NCI-H146 treated with DMSO at 0.1 percent for 48 hours (cell line): Measurements from ENCODE around the gene MTMR4.
"Not testable (repeated sequence)": the region's sequence is repeated elsewhere in the genome, so short reads cannot be mapped to it uniquely, and the experiment has no call there.

Experiments
- DNase-seq: peaks from one replicate; lab custom pipeline; 2025; ENCODE audit not compliant: unreplicated experiment; lab: John Stamatoyannopoulos, UW

Gene MTMR4

DNA sequence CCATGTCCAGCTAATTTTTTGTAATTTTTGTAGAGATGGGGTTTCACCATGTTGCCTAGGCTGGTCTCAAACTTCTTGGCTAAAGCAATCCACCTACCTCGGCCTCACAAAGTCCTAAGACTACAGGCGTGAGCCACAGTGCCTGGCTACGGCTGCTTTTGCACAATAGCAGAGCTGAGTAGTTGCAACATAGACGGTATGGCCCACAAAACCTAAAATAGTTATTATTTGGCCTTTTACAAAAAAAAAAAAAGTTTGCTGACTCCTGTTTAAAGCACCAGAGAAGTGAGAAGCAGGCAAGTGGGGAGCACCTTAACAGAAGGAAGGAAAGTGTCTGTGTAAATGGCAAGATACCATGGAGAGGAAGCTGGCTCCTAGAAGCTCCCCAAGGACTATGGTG, 20.9 kb downstream of the MTMR4 start:
- no peak for DNase-seq

GRCh38 chr17:58492238-58493121, 22.0 kb downstream of the MTMR4 start:
- DNase-seq, result no peak

DNA sequence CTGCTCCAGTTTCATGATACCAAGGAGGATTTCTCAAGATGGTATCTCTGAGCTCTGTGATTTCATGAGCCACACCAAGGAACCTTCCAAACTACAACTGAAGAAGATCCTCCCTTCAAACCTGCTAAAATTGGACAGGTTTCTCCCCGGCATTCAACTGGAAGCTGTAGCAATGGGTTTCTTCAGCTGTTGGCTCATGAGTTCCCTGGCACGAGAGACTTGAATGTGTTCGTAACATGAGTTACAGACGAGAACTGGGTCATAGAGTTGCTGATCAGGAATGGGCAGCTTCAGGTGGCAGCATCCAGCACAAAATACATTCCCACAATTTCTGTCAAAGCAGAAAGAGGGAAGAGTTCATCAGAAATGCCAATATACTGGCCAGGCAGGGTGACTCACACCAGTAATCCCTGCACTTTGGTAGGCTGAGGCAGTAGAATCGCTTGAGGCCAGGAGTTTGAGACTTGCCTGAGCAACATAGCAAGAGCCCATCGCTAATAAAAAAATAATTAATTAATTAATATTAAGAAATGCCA, 22.9 kb downstream of the MTMR4 start:
- no peak for DNase-seq

DNA sequence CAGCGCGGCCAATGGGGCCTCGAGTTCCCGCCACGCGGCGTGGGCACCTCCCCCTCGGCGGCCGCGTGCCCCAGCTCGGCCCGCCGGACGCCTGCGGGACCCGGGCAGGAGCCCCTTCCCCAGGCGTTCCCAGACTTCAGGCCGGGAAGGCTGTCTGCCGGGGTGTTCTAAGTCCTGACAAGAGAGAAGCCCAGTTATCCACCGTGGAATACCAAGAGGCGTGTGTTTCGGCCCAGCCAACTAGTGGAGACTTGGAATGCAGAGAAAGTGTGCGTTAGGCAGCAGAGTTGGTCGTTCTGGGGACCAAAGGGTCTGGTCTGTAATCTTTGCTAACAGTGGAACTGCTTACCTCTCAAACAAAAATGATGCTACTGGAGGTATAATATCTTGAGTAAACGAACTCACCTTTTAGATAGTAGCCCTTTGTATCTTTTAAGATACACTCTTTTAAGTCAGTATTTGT, 26.0 kb downstream of the MTMR4 start:
- DNase-seq, result no peak

- DNase-seq, result no peak
Measured at GRCh38 chr17:58487589-58488427, 26.6 kb downstream of the MTMR4 start, which contains the start of gene HSF5. Gene HSF5 (minus strand): TSS chr17:58488408. CDS start chr17:58488274, 134 bp downstream.

DNA sequence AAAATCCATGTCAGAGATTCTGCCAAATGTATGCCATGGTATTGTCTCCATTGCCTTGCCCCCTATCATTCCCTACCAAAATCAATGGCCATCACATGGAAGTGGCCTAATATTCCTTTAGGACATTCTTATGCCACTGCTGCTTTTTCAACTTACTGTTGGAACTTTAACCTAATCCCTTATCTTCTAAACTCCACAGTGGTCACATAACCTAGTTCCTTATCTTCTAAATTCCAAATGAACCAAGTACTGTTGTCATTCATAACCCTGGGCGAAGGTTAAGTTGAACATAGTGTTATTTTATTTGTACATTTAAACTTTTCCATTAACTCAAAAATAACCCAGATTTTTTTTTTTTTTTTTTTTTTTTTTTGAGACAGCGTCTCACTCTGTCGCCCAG, 29.8 kb downstream of the MTMR4 start:
- DNase-seq, result no peak

DNA sequence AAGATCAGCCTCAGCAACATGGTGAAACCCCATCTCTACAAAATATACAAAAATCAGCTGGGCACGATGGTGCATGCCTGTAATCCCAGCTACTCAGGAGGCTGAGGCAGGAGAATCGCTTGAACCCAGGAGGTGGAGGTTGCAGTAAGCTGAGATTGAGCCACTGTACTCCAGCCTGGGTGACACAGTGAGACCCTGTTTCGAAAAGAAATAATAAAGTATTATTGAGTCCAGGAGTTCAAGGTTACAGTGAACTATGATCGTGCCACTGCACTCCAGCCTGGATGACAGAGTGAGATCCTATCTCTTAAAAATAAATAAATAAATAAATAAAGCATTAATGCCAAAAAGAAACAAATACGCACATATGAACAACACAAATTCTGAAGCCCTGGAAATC, 32.6 kb downstream of the MTMR4 start:
- DNase-seq, result not testable (repeated sequence)

DNA sequence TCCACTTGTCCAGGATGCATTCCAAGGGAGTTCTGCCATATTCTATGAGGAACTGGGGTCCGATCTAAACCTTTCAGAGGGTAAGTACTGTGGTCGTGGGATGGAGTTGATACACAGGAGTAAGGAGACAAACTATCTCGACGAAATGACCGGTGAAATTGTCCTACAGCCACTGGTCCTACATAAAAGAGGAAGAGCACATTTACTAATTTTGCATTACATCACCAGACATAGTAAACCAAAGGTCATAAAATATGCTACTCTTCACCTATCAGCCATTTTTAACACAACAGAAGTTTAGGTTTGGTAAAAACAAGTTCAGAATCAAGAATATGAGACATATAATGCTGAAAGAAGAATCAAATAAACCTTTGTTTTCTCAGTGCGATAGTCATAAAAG, 34.3 kb downstream of the MTMR4 start:
- no peak for DNase-seq

DNA sequence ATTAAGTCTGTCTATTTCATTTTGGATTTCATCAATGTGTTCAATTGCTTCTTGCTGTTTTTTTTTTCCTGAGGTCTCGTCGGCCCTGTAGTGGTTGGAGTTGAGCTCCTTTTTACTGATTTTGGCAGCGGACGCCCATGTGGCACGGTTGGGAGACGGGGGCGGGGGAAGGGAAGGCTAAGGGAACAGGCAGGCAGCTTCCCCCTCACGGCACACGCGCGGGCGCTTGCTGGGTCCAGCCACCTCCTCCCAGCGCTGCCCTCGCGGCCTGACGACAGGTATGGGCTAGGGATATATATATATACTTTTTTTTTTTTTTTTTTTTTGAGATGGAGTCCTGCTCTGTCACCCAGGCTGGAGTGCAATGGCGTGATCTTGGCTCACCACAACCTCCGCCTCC, 37.6 kb downstream of the MTMR4 start:
- no peak for DNase-seq

- DNase-seq, result no peak
Measured at GRCh38 chr17:58475985-58476384, 38.5 kb downstream of the MTMR4 start.

- DNase-seq, result no peak
Measured at GRCh38 chr17:58470356-58470755, 44.1 kb downstream of the MTMR4 start.

DNA sequence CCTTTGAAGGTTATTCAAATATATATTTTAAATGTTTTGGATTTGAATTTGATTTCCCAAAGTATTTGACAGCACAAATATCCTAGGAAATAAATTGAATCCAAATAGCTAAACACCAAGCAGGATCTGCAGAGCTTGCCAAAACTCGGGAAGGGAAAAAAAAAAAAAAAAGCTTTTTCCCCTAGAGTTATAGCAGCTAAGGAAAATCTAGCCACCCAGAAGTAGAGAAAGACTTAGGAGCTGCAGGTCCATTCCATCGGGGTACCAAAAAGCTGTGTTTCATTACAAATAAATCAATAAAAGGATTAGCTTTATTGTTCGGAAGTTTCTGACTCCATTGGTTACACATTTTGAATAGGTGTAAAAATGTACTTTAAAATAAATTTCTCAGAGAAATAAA, 45.5 kb downstream of the MTMR4 start:
- no peak for DNase-seq

DNA sequence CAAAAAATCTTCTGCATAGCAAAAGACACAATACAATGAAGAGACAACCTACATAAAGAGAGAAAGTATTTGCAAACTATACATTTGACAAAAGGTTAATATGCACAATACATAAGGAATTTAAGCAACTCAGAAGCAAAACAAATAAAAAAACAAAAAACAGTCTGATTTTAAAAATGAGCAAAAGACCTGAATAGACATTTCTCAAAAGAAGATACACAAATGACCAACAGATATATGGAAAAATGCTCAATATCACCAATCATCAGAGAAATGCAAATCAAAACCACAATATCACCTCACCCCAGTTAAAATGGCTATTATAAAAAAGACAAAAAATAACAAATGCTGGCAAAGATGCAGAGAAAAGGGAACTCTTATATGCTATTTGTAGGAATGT, 58.9 kb downstream of the MTMR4 start:
- DNase-seq, result no peak

GRCh38 chr17:58452738-58453137, 61.7 kb downstream of the MTMR4 start:
- DNase-seq, result no peak

GRCh38 chr17:58447039-58447975, 67.1 kb downstream of the MTMR4 start:
- DNase-seq, result peak; percentile 24

DNA sequence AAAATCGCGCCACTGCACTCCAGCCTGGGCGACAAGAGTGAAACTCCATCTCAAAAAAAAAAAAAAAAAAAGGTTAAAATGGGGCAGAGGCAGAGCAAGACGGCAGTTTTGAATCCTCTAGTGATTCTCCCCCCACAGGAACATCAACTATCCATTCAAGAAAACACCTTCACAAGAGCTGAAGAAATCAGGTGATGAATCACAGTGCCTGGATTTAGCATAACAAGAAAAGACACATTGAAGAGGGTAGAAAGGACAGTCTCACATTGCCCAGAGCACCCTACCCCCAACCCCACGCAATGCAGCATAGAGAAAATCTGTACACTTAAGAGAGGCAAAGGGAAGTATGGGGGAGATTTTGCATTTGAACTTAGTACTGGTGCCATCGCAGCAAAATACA, 68.4 kb downstream of the MTMR4 start:
- DNase-seq, result no peak
